Measurements from ENCODE around the gene RHOBTB3.

DNA sequence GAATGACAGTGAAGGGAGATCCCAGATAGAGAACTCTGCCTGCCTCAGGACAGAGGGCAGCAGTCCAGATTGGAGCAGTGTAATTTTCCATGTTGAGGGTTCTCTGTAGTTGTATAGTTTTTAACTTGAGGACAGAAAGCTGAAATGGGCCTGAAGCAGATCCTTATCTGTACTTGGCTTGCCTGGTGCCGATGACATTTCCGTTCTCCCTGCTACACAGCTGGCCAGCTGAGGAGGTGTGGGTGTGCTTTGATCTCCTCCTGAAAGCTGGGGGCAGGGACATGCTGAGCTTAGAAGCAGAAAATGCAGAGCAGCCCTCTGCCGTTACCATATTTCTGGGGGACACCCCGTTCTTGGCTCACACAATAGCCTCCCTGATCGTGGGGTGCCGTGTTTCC lies 80.9 kb downstream of the RHOBTB3 start:
- no peak for TF ChIP-seq EZH2 (IDR thresholded peaks at IDR 0.05; ENCODE audit: insufficient read depth, poor library complexity, severe bottlenecking)
- no peak for TF ChIP-seq EZH2phosphoT487 (IDR thresholded peaks at IDR 0.05; ENCODE audit: insufficient read depth, low read depth)
